HT-29 (cell line): ENCODE measurements around the gene ROR2. TPM values are rescaled to one million over a fixed set of nuclear protein-coding genes. Genes with fewer than 3 reads are reported as not detected.

Experiments used
- DNase-seq: peaks from one replicate; pipeline ENCODE4 v3.0.0-alpha.2; 2015; ENCODE audit warnings: low spot score
- total RNA-seq: library from RNA; depleted of rRNA; stranded (reverse); fragments of >200 nt; shearing (Covaris generic); gene quantifications from 2 replicates; pipeline ENCODE4 v1.2.3, GENCODE V29; 2014

ROR2 gene
- total RNA-seq, 1 experiment from 2014 or later = not detected

DNA sequence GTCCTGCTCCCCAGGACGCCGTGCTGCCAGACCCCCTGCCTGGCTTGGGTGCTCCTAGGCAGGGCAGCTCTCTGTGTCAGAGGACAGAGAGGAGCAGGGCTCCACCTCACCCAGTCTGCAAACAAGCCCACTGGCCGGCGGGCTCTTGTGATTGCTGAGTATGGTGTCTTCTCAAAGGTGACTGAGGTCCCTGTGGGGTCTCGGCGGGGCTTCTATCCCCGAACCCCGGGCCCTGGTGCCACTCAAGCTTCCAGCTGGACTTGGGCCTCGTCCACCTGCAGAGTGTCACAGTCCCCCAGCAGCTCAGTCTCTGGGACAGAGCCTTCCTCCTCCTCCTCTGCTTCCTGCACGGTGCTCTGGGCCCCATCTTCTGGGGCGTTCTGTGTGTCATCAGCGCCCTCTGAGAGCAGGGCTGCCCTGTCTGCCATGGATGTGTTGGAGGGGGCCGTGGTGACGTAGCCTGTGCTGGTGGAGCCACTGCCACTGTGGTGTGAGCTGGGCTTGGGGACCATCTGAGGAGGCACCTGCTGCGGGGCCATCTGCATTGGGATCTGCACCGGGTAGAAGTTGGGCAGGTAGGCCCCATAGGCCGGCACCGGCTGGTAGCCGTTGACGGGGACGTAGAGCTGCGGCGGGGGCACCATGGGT, 226.5 kb downstream of the ROR2 start:
- no peak for DNase-seq

GRCh38 chr9:91720751-91721705, 229.0 kb downstream of the ROR2 start:
- no peak for DNase-seq

DNA sequence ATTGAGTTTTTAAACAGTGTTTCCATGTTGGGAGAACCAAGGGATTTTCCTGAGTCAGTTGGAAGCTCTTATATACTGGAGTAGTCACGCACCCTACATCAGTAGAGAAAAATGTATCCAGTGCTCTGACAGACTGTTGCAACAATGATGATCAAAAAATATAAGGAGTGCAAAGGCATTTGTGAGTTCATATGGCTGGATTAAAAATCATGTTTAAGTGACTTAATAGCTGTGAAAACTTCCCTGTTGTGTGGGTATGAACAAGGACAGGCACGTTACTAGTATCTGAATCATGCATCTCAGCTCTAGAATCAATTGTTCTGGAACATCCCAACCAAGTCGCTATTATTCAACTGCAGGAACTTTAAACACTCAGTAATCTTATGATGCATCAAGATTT, 229.7 kb downstream of the ROR2 start:
- DNase-seq = no peak

- no peak for DNase-seq
Measured at GRCh38 chr9:91718071-91718470, 232.0 kb downstream of the ROR2 start.

DNA sequence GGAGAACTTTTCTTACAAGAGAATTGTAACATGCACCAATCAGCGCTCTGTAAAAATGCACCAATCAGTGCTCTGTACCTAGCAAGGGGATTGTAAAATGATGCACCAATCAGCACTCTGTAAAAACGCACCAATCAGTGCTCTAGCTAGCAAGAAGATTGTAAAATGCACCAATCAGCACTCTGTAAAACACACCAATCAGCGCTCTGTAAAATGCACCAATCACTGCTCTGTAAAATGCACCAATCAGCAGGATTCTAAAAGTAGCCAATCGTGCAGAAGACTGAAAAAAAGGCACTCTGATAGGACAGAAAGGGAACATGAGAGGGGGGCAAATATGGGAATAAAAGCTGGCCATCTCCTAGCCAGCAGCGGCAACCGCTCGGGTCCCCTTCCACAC, 233.2 kb downstream of the ROR2 start:
- DNase-seq = no peak

GRCh38 chr9:91716239-91716638, 233.8 kb downstream of the ROR2 start:
- no peak for DNase-seq

DNA sequence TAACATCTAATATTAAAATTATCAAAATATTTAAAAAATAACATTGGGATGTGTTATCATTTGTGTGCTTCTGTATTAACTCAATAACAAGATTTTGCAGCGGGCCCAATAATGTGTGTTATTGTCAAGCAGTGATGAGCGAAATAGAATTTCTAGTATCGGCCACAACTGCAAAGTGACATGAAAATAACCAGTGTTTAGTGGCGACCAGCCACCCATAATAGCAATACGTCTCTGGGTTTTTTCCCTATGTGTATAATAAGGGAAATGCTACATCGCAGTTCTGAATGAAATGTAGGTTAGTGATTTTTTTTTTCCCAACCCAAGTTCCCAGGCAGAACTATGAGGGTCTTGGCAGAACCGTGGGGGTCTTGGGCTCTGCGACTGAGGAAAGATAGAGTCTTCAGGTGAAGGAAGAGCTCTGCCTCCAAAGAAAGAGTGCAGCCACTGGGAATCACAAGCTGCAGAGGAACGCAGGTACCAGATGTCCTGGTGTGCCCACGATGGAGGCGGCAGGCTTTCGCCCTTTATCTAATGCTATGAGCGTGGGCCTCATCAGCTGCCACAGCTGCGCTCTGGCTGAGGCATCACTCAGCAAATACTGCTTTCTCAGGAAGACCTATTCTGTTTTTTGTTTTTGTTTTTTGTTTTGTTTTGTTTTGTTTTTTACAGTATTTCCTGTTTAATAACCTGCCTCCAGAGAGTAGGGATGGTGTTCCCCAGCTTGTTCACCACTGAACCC, 235.0 kb downstream of the ROR2 start:
- DNase-seq = no peak

DNA sequence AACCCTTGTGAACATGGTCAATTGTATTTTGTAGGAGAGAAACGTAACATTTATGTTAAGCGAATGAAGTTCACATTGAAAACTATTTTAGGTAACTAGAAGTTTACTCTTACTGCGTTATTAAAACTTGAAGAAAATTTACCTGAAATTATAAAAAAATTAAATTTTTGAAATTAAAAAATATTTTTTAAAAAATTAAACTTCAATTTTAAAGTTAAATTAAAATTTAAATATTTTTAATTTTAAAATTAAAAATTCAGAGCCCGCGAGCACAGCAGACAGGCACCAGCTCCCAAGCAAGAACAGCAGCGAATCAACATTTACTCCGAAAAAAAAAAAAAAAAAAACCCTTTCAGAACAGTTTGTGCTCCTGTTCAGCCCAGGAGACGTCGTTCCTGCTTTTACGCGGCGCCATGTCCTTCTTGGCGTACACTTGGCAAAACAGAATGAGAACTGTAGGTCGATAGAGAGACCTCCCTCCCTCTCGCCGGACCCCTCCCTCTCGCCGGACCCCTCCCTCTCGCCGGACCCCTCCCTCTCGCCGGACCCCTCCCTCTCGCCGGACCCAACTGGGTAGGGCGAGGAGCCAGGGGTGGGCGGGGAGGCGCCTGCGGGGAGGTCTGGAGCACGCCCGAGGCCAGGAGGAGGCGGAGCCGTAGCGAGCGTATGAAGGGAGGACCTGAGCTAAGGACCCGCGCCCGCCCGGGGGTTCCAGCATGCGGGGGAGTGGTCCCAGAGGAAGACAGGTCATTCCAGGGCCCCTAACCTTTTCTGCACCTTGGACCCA, 235.8 kb downstream of the ROR2 start:
- DNase-seq = no peak

DNA sequence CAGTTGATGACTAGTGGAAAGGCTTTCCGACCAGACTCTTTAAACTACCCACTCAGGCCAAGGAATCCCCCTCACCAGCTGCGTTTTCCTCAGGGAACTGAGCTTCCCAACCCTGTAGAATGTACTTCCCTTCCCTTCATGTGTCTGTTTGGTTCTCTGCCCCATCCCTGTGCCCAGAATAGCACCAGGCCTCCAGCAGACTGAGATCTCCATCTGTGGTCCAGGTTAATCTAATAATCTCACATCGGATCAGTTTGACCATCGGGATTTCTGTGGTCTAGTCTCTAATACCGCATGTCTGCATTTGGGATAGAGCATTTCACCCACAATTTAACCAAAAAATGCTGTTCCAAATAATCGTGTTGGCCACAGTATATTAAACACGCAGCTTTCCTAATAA, 237.2 kb downstream of the ROR2 start:
- no peak for DNase-seq

GRCh38 chr9:91711755-91712601, 238.1 kb downstream of the ROR2 start:
- no peak for DNase-seq

DNA sequence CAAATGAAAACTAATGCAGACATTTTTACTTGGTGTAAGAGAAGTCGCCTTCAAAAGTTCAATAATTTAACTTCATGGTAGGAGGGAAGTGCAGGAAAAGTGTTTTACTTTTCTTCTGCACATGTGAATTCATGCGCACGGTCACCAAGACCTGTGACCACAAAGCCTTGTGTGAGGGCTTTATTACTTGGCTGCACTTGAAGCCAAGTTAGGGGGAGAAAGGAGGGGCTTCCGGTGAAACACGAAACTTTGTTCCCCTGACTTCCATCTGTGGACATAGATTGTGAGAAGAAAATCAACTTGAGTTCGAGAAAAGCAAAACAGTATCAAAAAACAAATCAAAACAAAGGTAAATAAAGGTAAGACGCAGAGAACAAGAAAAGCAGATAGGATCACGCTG, 239.9 kb downstream of the ROR2 start:
- DNase-seq = no peak

DNA sequence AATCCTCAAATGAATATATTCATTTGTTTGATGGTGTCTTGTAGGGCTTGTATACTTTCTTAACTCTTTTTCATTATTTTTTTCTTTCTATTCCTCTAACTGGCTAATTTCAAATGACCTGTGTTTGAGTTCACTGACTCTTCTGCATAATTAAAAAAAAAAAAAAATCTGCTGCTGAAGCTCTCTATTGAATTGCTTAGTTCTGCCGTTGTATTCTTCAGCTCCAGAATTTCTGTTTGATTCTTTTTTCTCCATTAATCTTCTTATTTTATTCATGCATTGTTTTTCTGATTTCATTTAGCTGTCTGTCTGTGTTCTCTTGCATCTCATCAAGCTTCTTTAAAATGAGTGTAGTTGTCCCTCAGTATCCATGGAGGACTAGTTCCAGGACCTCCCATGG, 244.6 kb downstream of the ROR2 start:
- no peak for DNase-seq

- DNase-seq = no peak
Measured at GRCh38 chr9:91700475-91700874, 249.6 kb downstream of the ROR2 start.

GRCh38 chr9:91698266-91698665, 251.8 kb downstream of the ROR2 start:
- DNase-seq = no peak

GRCh38 chr9:91697201-91697600, 252.8 kb downstream of the ROR2 start:
- no peak for DNase-seq

- no peak for DNase-seq
Measured at GRCh38 chr9:91694081-91694870, 255.8 kb downstream of the ROR2 start.

DNA sequence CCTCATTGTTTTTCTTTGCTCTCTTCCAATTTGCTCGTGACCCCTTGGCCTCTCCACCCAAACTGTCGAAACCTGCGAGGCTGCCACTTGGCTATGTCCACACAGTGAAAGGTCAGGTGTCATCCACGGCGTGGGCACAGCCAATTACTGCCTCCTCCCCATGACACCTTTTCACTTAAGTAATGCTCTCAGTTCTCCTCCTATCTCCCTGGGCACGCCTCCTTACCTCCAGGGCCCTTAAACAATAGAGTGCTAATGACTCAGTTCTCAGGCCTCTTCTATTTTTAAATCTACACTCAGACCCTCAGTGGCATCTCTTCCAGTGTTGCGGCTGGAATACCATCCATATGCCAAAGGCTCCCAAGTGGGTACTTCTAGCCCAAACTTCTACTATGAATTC, 256.8 kb downstream of the ROR2 start:
- no peak for DNase-seq

DNA sequence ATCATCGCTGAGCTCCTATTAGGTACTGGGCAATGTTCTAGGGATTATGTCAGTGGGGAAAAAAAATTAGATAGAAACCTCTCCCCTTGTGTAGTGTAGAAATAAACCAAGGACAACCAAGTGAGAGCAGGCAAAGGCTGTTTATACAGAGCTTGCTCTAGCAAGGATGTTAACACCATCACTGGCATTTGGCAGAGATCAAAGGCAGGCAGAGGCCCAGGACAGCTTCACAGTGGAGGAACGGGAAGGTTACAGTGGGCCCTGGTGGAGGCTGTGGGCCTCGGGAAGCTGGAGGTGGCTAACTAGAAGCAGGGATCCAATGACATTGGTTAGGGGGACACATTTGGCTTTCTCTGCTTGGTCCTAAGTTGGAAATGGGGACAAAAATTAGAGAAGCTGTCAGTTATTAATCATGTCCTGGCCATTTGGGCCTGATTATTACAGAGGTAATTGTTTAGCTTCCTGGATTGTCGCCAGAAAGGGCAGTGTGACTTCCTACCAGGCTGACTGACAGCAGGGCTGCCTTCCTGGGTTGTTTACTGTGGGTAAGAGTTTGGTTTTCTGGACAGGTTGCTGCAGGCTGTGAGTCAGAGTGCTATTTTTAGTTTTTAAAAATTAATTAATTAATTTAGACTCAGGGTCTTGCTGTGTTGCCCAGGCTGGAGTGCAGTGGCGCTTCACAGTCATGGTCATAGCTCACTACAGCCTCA, 259.3 kb downstream of the ROR2 start:
- no peak for DNase-seq

DNA sequence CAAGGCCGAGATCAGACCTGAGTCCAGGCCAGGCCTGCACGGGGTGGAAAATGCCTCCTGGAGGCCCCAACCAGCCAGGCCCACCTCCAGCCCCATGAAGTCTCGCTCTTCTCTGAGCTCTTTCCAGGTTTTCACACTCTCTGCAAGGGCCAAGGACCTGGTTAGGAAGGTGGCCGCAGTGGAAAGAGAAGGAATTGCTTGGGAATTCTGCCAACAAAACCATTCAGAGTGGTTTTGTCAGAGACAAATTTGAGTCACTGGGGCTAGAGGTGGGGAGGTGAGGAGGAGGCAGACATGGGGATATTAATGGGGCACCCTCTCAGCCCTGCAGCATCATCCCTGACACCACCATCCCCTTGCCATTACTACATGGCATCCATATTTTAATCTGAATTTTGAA, 261.0 kb downstream of the ROR2 start:
- no peak for DNase-seq
